ENCODE data around the gene ZNF232. TPM values are rescaled to one million over a fixed set of nuclear protein-coding genes. Genes with fewer than 3 reads are reported as not detected.

ZNF232 gene
- total and polyA plus RNA-seq, 2 of the 13 experiments (the other 11 are each of a cell fraction or from before 2014, with no cell fraction given) = 7.8 to 28.7 TPM

GRCh38 chr17:5099271-5099670 lies 12.4 kb downstream of the ZNF232 start:
- CTCF ChIA-PET (ENCODE audit: low intra/inter-chr PET ratio, low total read pairs) = no interaction called here
- ATAC-seq = no peak
- H3K79me2 ChIP-seq (ENCODE audit: insufficient read depth, low read length) = no peaks in the 10 kb centered on the region
- WGBS (ENCODE audit: low lambda C conversion rate) = 75% methylated on average over 5 of the region's 5 CpGs
- TF ChIP-seq DR1 (CRISPR knock-in tag; IDR thresholded peaks at IDR 0.05) (no peak), CHD4 (IDR thresholded peaks at IDR 0.05; ENCODE audit: borderline replicate concordance, low read length) (no peak), GABPB1 (CRISPR knock-in tag; IDR thresholded peaks at IDR 0.05) (no peak), PRDM4 (CRISPR knock-in tag; IDR thresholded peaks at IDR 0.05; ENCODE audit: borderline replicate concordance) (no peak), KLF16 (CRISPR knock-in tag; IDR thresholded peaks at IDR 0.05) (no peak), ARNT2 (CRISPR knock-in tag; IDR thresholded peaks at IDR 0.05; ENCODE audit: low read depth) (no peak), YEATS2 (CRISPR knock-in tag; IDR thresholded peaks at IDR 0.05; ENCODE audit: borderline replicate concordance) (no peak), SALL2 (CRISPR knock-in tag; IDR thresholded peaks at IDR 0.05) (no peak), HNRNPK (IDR thresholded peaks at IDR 0.05; ENCODE audit: low read depth, low read length, poor library complexity, severe bottlenecking) (no peak), ZSCAN12 (CRISPR knock-in tag; IDR thresholded peaks at IDR 0.05) (no peak), ETV6 (CRISPR knock-in tag; conservative IDR thresholded peaks at IDR 0.05) (no peak), ZBTB21 (CRISPR knock-in tag; IDR thresholded peaks at IDR 0.05) (no peak), GTF3A (CRISPR knock-in tag; conservative IDR thresholded peaks at IDR 0.05) (no peak), NR2F2 (IDR thresholded peaks at IDR 0.05; ENCODE audit: borderline replicate concordance, low read depth) (no peak), ZNF720 (CRISPR knock-in tag; IDR thresholded peaks at IDR 0.05) (no peak), ZNF777 (CRISPR knock-in tag; IDR thresholded peaks at IDR 0.05) (no peak), NR1H2 (CRISPR knock-in tag; IDR thresholded peaks at IDR 0.05; ENCODE audit: borderline replicate concordance, low read depth) (no peak), HNF4G (IDR thresholded peaks at IDR 0.05; ENCODE audit: borderline replicate concordance, low read depth, low read length) (no peak), HNF4G (CRISPR knock-in tag; IDR thresholded peaks at IDR 0.05; ENCODE audit: borderline replicate concordance, low read depth) (no peak), ZNF496 (CRISPR knock-in tag; IDR thresholded peaks at IDR 0.05; ENCODE audit: insufficient replicate concordance) (no peak), ZNF530 (CRISPR knock-in tag; IDR thresholded peaks at IDR 0.05; ENCODE audit: low read depth) (no peak)
- no peaks in the 10 kb centered on the region for H3K4me1 ChIP-seq (ENCODE audit: insufficient read depth, low read length)
- POLR2A ChIA-PET = no interaction called here
- in situ Hi-C loops (cut with HindIII; ENCODE audit: extremely low pct_ligation_motif_present, low pct_unique_long_range_greater_than_20kb) (no loop called here), intact Hi-C loops (cut with micrococcal nuclease; ENCODE audit: unreplicated experiment) (no loop called here)
- no peak overlapping the region for H3K27ac ChIP-seq (ENCODE audit: extremely low read length, insufficient read depth, low read length)
- peaks cover 24% of the 10 kb centered on the region for H3K9me3 ChIP-seq (ENCODE audit: low read length)
- no peak overlapping the region for H3K4me3 ChIP-seq (replicated peaks in 1 of 3; ENCODE audit: insufficient read depth in 1 of 3, low read depth in 2 of 3, low read length in 3 of 3)
- no TSS peak for BruUV-seq (replicated peaks)
- H3K36me3 ChIP-seq (replicated peaks in 1 of 2; ENCODE audit: control insufficient read depth in 1 of 2, insufficient read depth in 2 of 2, low read length in 2 of 2) = no peaks in the 10 kb centered on the region
- peaks cover 0 to 1% of the 10 kb centered on the region in 2 experiments; a peak in 2 of 5 replicates for H3K27me3 ChIP-seq (ENCODE audit: control insufficient read depth in 1 of 2, insufficient read depth in 2 of 2, low read length in 2 of 2)
- no peak for DNase-seq (ENCODE audit: low spot score)
- no peak overlapping the region for H3K9ac ChIP-seq (ENCODE audit: insufficient read depth, low read depth, low read length)
- no peak overlapping the region for H3K4me2 ChIP-seq (ENCODE audit: low read depth, low read length)
- H4K20me1 ChIP-seq (ENCODE audit: insufficient read depth, low read length) = no peaks in the 10 kb centered on the region
- H2AFZ ChIP-seq (ENCODE audit: low read length) = no peak overlapping the region
- no peak for FAIRE-seq
